Measurements from ENCODE around the gene ACER3.

Gene ACER3

DNA sequence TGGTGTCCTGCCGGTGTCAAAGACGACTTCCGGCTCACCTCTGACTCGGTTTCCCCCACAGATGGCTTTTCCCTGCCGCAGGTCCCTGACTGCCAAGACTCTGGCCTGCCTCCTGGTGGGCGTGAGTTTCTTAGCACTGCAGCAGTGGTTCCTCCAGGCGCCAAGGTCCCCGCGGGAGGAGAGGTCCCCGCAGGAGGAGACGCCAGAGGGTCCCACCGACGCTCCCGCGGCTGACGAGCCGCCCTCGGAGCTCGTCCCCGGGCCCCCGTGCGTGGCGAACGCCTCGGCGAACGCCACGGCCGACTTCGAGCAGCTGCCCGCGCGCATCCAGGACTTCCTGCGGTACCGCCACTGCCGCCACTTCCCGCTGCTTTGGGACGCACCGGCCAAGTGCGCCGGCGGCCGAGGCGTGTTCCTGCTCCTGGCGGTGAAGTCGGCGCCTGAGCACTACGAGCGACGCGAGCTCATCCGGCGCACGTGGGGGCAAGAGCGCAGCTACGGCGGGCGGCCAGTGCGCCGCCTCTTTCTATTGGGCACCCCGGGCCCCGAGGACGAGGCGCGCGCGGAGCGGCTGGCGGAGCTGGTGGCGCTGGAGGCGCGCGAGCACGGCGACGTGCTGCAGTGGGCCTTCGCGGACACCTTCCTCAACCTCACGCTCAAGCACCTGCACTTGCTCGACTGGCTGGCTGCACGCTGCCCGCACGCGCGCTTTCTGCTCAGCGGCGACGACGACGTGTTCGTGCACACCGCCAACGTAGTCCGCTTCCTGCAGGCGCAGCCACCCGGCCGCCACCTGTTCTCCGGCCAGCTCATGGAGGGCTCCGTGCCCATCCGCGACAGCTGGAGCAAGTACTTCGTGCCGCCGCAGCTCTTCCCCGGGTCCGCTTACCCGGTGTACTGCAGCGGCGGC is 179.0 kb downstream of the ACER3 start:
- TF ChIP-seq, protein P1, sequence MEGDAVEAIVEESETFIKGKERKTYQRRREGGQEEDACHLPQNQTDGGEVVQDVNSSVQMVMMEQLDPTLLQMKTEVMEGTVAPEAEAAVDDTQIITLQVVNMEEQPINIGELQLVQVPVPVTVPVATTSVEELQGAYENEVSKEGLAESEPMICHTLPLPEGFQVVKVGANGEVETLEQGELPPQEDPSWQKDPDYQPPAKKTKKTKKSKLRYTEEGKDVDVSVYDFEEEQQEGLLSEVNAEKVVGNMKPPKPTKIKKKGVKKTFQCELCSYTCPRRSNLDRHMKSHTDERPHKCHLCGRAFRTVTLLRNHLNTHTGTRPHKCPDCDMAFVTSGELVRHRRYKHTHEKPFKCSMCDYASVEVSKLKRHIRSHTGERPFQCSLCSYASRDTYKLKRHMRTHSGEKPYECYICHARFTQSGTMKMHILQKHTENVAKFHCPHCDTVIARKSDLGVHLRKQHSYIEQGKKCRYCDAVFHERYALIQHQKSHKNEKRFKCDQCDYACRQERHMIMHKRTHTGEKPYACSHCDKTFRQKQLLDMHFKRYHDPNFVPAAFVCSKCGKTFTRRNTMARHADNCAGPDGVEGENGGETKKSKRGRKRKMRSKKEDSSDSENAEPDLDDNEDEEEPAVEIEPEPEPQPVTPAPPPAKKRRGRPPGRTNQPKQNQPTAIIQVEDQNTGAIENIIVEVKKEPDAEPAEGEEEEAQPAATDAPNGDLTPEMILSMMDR (IDR thresholded peaks at IDR 0.05; ENCODE audit: low read depth, low read length), result peak; percentile 47
- peak overlapping the region; percentile 42 for H3K4me3 ChIP-seq (ENCODE audit: low read depth, low read length)

DNA sequence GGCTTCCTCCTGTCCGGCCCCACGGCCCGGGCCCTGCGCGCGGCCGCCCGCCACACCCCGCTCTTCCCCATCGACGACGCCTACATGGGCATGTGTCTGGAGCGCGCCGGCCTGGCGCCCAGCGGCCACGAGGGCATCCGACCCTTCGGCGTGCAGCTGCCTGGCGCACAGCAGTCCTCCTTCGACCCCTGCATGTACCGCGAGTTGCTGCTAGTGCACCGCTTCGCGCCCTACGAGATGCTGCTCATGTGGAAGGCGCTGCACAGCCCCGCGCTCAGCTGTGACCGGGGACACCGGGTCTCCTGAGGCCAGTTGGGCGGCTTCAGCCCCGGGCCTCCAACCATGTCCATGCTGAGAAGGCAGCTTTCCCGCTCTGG is 179.7 kb downstream of the ACER3 start:
- H3K4me3 ChIP-seq (ENCODE audit: low read depth, low read length), result no peak overlapping the region
- TF ChIP-seq, protein P1 (IDR thresholded peaks at IDR 0.05; ENCODE audit: low read depth, low read length), result no peak

DNA sequence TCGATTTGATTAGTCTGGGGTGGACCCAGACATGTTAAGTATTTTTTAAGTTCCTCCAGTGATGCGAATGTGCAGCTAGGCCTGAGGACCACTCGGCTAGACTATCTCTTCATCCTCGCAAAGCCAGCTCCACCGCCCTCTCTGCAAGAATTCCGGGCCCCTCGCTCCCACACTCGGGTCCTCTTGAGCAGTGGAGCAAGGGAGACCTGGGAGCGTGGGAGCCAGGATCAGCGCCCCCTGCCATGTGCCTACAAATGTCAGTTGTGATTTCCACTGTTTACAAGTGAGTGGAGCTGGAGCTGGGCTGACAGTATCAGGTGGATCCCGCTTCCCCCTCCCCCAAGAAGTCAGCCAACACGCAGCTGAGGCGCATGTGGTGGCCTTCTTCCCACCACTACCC is 180.2 kb downstream of the ACER3 start:
- TF ChIP-seq, protein P1 (IDR thresholded peaks at IDR 0.05; ENCODE audit: low read depth, low read length), result no peak
- H3K4me3 ChIP-seq (ENCODE audit: low read depth, low read length), result no peak overlapping the region

DNA sequence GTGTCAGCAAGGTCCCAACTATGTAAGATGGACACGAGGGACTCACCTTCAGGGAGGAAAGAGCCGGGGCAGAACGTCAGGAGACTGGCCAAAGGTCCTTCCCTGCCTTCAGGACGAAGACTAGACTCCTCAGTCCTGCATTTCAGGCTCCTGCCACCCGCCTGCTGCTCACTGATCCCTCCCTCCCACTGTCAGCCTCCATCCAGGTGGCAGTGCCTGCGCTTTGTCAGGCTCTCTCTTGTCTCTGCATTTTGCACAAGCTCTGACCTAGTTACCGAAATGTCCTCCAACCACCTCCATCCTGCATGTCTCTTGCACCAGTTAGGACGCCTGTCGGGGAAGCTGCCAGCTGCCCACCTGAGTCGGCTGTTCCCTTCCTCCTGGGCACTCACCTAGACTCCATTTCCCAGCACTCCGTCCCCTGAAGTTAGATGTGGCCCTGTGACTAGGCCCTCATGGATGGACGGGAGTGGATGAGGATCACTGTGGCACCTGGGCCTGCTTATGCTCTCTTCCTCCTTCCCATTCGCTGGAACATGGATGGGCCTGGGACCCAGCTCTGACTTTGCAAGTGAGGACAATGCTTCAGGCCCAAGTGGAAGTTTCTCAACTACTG is 181.5 kb downstream of the ACER3 start:
- H3K4me3 ChIP-seq (ENCODE audit: low read depth, low read length), result no peak overlapping the region
- TF ChIP-seq, protein P1 (IDR thresholded peaks at IDR 0.05; ENCODE audit: low read depth, low read length), result no peak

DNA sequence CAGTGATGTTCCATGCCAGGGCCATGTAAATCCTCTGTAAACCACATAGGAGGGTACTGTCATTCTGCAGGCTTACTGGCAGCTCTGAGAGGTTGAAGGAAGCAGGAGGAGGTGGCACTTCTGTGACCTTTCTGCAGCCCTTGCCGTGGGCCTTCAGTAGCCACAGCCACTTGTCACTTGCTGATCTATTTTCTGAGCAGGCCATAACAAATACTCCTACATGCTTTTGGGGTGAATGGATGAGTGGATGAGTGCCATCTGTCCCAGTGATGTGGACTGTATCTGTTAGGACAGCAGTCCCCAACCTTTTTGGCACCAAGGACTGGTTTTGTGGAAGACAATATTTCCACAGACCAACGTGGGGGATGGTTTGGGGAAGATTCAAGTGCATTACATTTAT is 183.6 kb downstream of the ACER3 start:
- no peak overlapping the region for H3K4me3 ChIP-seq (ENCODE audit: low read depth, low read length)
- TF ChIP-seq, protein P1 (IDR thresholded peaks at IDR 0.05; ENCODE audit: low read depth, low read length), result no peak

DNA sequence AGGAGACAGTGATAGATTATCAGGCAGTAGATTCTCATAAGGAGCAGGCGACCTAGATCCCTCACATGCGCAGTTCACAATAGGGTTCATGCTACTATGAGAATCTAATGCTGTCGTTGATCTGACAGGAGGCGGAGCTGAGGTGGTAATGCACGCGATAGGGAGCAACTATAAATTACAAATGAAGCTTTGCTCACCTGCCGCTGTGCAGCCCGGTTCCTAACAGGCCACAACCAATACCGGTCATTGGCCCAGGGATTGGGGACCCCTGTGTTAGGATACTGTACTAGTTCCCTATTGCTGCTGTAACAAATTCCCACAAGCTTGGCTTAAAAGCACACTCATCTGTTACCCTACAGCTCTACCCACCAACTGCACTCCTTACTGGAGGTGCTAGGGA is 184.2 kb downstream of the ACER3 start:
- no peak overlapping the region for H3K4me3 ChIP-seq (ENCODE audit: low read depth, low read length)
- TF ChIP-seq, protein P1 (IDR thresholded peaks at IDR 0.05; ENCODE audit: low read depth, low read length), result no peak

DNA sequence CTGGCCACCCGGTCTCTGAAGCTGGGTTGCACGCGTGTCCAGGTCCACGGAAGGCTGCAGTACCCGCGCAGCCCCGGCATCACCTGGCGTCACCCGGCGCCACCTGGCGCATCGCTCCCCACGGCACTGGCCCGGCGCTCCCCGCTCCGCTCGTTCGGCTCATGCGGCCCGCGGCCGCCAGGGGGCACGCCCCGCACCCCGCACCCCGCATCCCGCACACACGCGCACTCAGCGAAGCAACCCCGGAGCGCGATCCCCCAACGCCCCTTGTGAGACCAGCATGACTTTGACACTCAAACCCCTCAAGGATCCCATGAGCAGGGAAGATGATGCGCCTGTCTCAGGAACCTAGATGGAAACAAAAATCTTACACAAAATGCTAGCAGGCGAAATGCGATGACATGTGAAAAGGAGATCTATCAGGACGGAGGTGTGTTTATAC is 185.4 kb downstream of the ACER3 start:
- TF ChIP-seq, protein P1 (IDR thresholded peaks at IDR 0.05; ENCODE audit: low read depth, low read length), result peak; percentile 85
- H3K4me3 ChIP-seq (ENCODE audit: low read depth, low read length), result peak overlapping the region; percentile 44
